ENCODE data around the gene FZD10.

FZD10 gene

GRCh38 chr12:130127532-130127911 lies 34.7 kb upstream of the FZD10 start:
- no peaks in the 10 kb centered on the region for H3K9me3 Mint-ChIP-seq
- CTCF ChIA-PET: no interaction called here
- H3K27ac Mint-ChIP-seq: no peak overlapping the region
- no peak for DNase-seq
- H3K4me3 Mint-ChIP-seq: no peak overlapping the region
- H3K36me3 Mint-ChIP-seq: no peaks in the 10 kb centered on the region
- H3K4me1 Mint-ChIP-seq: no peaks in the 10 kb centered on the region
- H3K27me3 Mint-ChIP-seq: peaks cover under 1% of the 10 kb centered on the region

GRCh38 chr12:130127912-130128789 lies 34.1 kb upstream of the FZD10 start:
- Mint-ChIP-seq H3K4me3 (no peak overlapping the region), H3K4me1 (no peaks in the 10 kb centered on the region), H3K36me3 (no peaks in the 10 kb centered on the region), H3K27ac (no peak overlapping the region), H3K27me3 (peaks cover 3% of the 10 kb centered on the region), H3K9me3 (no peaks in the 10 kb centered on the region)
- no peak for DNase-seq
- CTCF ChIA-PET: no interaction called here

GRCh38 chr12:130128790-130129735 lies 33.2 kb upstream of the FZD10 start:
- Mint-ChIP-seq H3K4me3 (no peak overlapping the region), H3K9me3 (no peaks in the 10 kb centered on the region), H3K4me1 (no peaks in the 10 kb centered on the region), H3K27ac (no peak overlapping the region), H3K27me3 (peaks cover 3% of the 10 kb centered on the region), H3K36me3 (no peaks in the 10 kb centered on the region)
- no peak for DNase-seq
- CTCF ChIA-PET: no interaction called here

- no peaks in the 10 kb centered on the region for H3K4me1 Mint-ChIP-seq
- H3K27me3 Mint-ChIP-seq: peaks cover 3% of the 10 kb centered on the region
- no peak overlapping the region for H3K4me3 Mint-ChIP-seq
- peaks cover 7% of the 10 kb centered on the region for H3K9me3 Mint-ChIP-seq
- no peak overlapping the region for H3K27ac Mint-ChIP-seq
- CTCF ChIA-PET: no interaction called here
- no peak for DNase-seq
- H3K36me3 Mint-ChIP-seq: no peaks in the 10 kb centered on the region
These were observed 31.9 kb upstream of the FZD10 start for GRCh38 chr12:130130346-130130745.

- H3K27me3 Mint-ChIP-seq: peaks cover 3% of the 10 kb centered on the region
- CTCF ChIA-PET: no interaction called here
- no peaks in the 10 kb centered on the region for H3K36me3 Mint-ChIP-seq
- no peaks in the 10 kb centered on the region for H3K4me1 Mint-ChIP-seq
- peaks cover 8% of the 10 kb centered on the region for H3K9me3 Mint-ChIP-seq
- no peak for DNase-seq
- no peak overlapping the region for H3K27ac Mint-ChIP-seq
- no peak overlapping the region for H3K4me3 Mint-ChIP-seq
These were observed 31.2 kb upstream of the FZD10 start for GRCh38 chr12:130131025-130131424.

GRCh38 chr12:130131801-130132200 lies 30.5 kb upstream of the FZD10 start:
- H3K4me3 Mint-ChIP-seq: no peak overlapping the region
- peaks cover 9% of the 10 kb centered on the region for H3K27me3 Mint-ChIP-seq
- CTCF ChIA-PET: interaction anchor here (1.2 kb wide), 1 partner anchor 13 kb away, joined by 3 read pairs; no protein-coding TSS in a partner anchor
- peaks cover 8% of the 10 kb centered on the region for H3K9me3 Mint-ChIP-seq
- H3K4me1 Mint-ChIP-seq: no peaks in the 10 kb centered on the region
- no peak for DNase-seq
- H3K36me3 Mint-ChIP-seq: no peaks in the 10 kb centered on the region
- H3K27ac Mint-ChIP-seq: no peak overlapping the region

- Mint-ChIP-seq H3K27ac (no peak overlapping the region), H3K9me3 (peaks cover 8% of the 10 kb centered on the region), H3K27me3 (peaks cover 13% of the 10 kb centered on the region), H3K4me1 (no peaks in the 10 kb centered on the region), H3K36me3 (no peaks in the 10 kb centered on the region), H3K4me3 (no peak overlapping the region)
- CTCF ChIA-PET: interaction anchor here (1.2 kb wide), 1 partner anchor 12 kb away, joined by 3 read pairs; no protein-coding TSS in a partner anchor
- no peak for DNase-seq
These were observed 29.3 kb upstream of the FZD10 start for GRCh38 chr12:130132831-130133511.

- Mint-ChIP-seq H3K4me3 (no peak overlapping the region), H3K27ac (no peak overlapping the region), H3K4me1 (no peaks in the 10 kb centered on the region), H3K36me3 (no peaks in the 10 kb centered on the region), H3K27me3 (peaks cover 13% of the 10 kb centered on the region), H3K9me3 (peaks cover 8% of the 10 kb centered on the region)
- CTCF ChIA-PET: no interaction called here
- no peak for DNase-seq
These were observed 28.3 kb upstream of the FZD10 start for GRCh38 chr12:130133851-130134562.

- CTCF ChIA-PET: no interaction called here
- Mint-ChIP-seq H3K27ac (no peak overlapping the region), H3K27me3 (peaks cover 13% of the 10 kb centered on the region), H3K36me3 (no peaks in the 10 kb centered on the region), H3K4me3 (no peak overlapping the region), H3K4me1 (no peaks in the 10 kb centered on the region), H3K9me3 (peaks cover 8% of the 10 kb centered on the region)
- DNase-seq: no peak
These were observed 27.7 kb upstream of the FZD10 start for GRCh38 chr12:130134563-130134915.

GRCh38 chr12:130136509-130137039 lies 25.7 kb upstream of the FZD10 start:
- Mint-ChIP-seq H3K9me3 (peaks cover 8% of the 10 kb centered on the region), H3K27ac (no peak overlapping the region), H3K27me3 (peaks cover 13% of the 10 kb centered on the region), H3K4me1 (no peaks in the 10 kb centered on the region), H3K36me3 (no peaks in the 10 kb centered on the region), H3K4me3 (no peak overlapping the region)
- DNase-seq: no peak
- CTCF ChIA-PET: no interaction called here

- H3K4me1 Mint-ChIP-seq: no peaks in the 10 kb centered on the region
- CTCF ChIA-PET: no interaction called here
- H3K27me3 Mint-ChIP-seq: peaks cover 16% of the 10 kb centered on the region
- H3K4me3 Mint-ChIP-seq: no peak overlapping the region
- H3K36me3 Mint-ChIP-seq: no peaks in the 10 kb centered on the region
- peaks cover 8% of the 10 kb centered on the region for H3K9me3 Mint-ChIP-seq
- no peak overlapping the region for H3K27ac Mint-ChIP-seq
- no peak for DNase-seq
These were observed 24.9 kb upstream of the FZD10 start for GRCh38 chr12:130137040-130138018.

- CTCF ChIA-PET: no interaction called here
- H3K4me3 Mint-ChIP-seq: no peak overlapping the region
- H3K27ac Mint-ChIP-seq: no peak overlapping the region
- no peak for DNase-seq
- H3K27me3 Mint-ChIP-seq: peaks cover 17% of the 10 kb centered on the region
- no peaks in the 10 kb centered on the region for H3K36me3 Mint-ChIP-seq
- H3K4me1 Mint-ChIP-seq: no peaks in the 10 kb centered on the region
- H3K9me3 Mint-ChIP-seq: peaks cover 8% of the 10 kb centered on the region
These were observed 23.8 kb upstream of the FZD10 start for GRCh38 chr12:130138478-130138877.

Measured in activated naive CD4-positive, alpha-beta T cell treated with anti-CD3 and anti-CD28 coated beads, Interleukin-2, amount 10 ng/mL, durations not matched to agents 7 days and 5 days (primary cell).